IMR-90 (cell line): Measurements from ENCODE around the gene GPX6. TPM values are rescaled to one million over a fixed set of nuclear protein-coding genes. Genes with fewer than 3 reads are reported as not detected.

Source experiments
- ATAC-seq: fragments of 200-7000 bp; cut with Tn5 transposase; 2 replicates; pipeline ENCODE4 v1.9.1; 2020; ENCODE audit warnings: low read depth, mild to moderate bottlenecking, moderate library complexity
- BruUV-seq: library from RNA; stranded (reverse); fragments of 400-500 nt; replicated peaks from 2 replicates; lab custom pipeline; 2021; lab: Mats Ljungman, UMichigan
- CTCF ChIA-PET: fragments of 300-600 bp; formaldehyde crosslinking; extraction: SDS; loops from one replicate; lab custom pipeline; 2021; ENCODE audit warnings: antibody characterized with exemption; lab: Yijun Ruan, JAX
- POLR2A ChIA-PET: fragments of 300-600 bp; sonication (Branson Sonifier 250); formaldehyde crosslinking; loops from one replicate; lab custom pipeline; 2022; ENCODE audit warnings: antibody characterized with exemption; ENCODE audit not compliant: unreplicated experiment; lab: Charles Lee
- DNase-seq: peaks from one replicate; pipeline ENCODE4 v3.0.0; 2013
- H2AFZ ChIP-seq: replicated peaks from 2 replicates; pipeline ENCODE3; 2013; ENCODE audit warnings: low read length, mild to moderate bottlenecking; ENCODE audit not compliant: poor library complexity
- H2AK5ac ChIP-seq: 2 replicates; pipeline ENCODE4 v1.6.1; 2013; ENCODE audit warnings: low read depth, low read length, inconsistent platforms
- H2AK9ac ChIP-seq: replicated peaks from 2 replicates; pipeline ENCODE3; 2013; ENCODE audit warnings: mild to moderate bottlenecking, low read depth, low read length, moderate library complexity; ENCODE audit not compliant: poor library complexity
- H2BK120ac ChIP-seq: 2 replicates; pipeline ENCODE4 v1.6.1; 2013; ENCODE audit warnings: low read depth, low read length, inconsistent platforms
- H2BK15ac ChIP-seq: 3 replicates; pipeline ENCODE4 v1.6.1; 2013; ENCODE audit warnings: low read depth, low read length, inconsistent platforms
- H2BK20ac ChIP-seq: 2 replicates; pipeline ENCODE4 v1.6.1; 2013; ENCODE audit warnings: low read depth, mild to moderate bottlenecking, inconsistent platforms, low read length, moderate library complexity
- H2BK5ac ChIP-seq: 2 replicates; pipeline ENCODE4 v1.6.1; 2013; ENCODE audit warnings: mild to moderate bottlenecking, low read depth, low read length, inconsistent platforms; ENCODE audit not compliant: poor library complexity, severe bottlenecking
- H3K14ac ChIP-seq: replicated peaks from 2 replicates; pipeline ENCODE4 v1.6.1; 2013; ENCODE audit warnings: low read depth, low read length, inconsistent platforms
- H3K18ac ChIP-seq: 2 replicates; pipeline ENCODE4 v1.6.1; 2013; ENCODE audit warnings: low read depth, low read length, control low read depth
- H3K23ac ChIP-seq: 2 replicates; pipeline ENCODE4 v1.6.1; 2013; ENCODE audit warnings: low read depth, low read length, inconsistent platforms
- H3K27ac ChIP-seq: 2 replicates; pipeline ENCODE4 v1.5.1; 2013; ENCODE audit warnings: mild to moderate bottlenecking, control low read depth, low read length; ENCODE audit not compliant: insufficient read depth
- H3K27me3 ChIP-seq: 2 replicates; pipeline ENCODE4 v1.6.1; 2013; ENCODE audit warnings: low read length; ENCODE audit not compliant: control insufficient read depth, insufficient read depth
- H3K36me3 ChIP-seq: 2 replicates; pipeline ENCODE4 v1.6.1; 2013; ENCODE audit warnings: low read length, mixed read lengths; ENCODE audit not compliant: control insufficient read depth, insufficient read depth
- H3K4ac ChIP-seq: 2 replicates; pipeline ENCODE4 v1.6.1; 2013; ENCODE audit warnings: low read depth, low read length, inconsistent platforms
- H3K4me1 ChIP-seq: 2 replicates; pipeline ENCODE4 v1.6.1; 2013; ENCODE audit warnings: low read length, mixed read lengths; ENCODE audit not compliant: control insufficient read depth, insufficient read depth
- H3K4me2 ChIP-seq: 2 replicates; pipeline ENCODE4 v1.6.1; 2013; ENCODE audit warnings: low read depth, mild to moderate bottlenecking, control low read depth, low read length, moderate library complexity
- H3K4me3 ChIP-seq: 2 replicates; pipeline ENCODE4 v1.5.1; 2013; ENCODE audit warnings: low read depth, mild to moderate bottlenecking, control low read depth, low read length, moderate library complexity; ENCODE audit not compliant: insufficient read depth
- H3K56ac ChIP-seq: 2 replicates; pipeline ENCODE4 v1.6.1; 2013; ENCODE audit warnings: low read length, inconsistent platforms; ENCODE audit not compliant: insufficient read depth; ENCODE audit errors: extremely low read depth
- H3K79me1 ChIP-seq, 2 experiments: 2 replicates each; pipeline ENCODE4 v1.6.1; 2013; ENCODE audit warnings: low read length in 2 of 2, inconsistent platforms in 1 of 2, low read depth in 1 of 2
- H3K9ac ChIP-seq: 2 replicates; pipeline ENCODE4 v1.6.1; 2013; ENCODE audit warnings: low read depth, low read length, control low read depth
- H3K9me1 ChIP-seq: 2 replicates; pipeline ENCODE4 v1.6.1; 2013; ENCODE audit warnings: low read length, inconsistent platforms; ENCODE audit not compliant: insufficient read depth
- H3K9me3 ChIP-seq: 2 replicates; pipeline ENCODE4 v1.6.1; 2013; ENCODE audit warnings: low read length; ENCODE audit not compliant: control insufficient read depth, insufficient read depth
- H4K20me1 ChIP-seq: 2 replicates; pipeline ENCODE4 v1.6.1; 2013; ENCODE audit warnings: low read length, inconsistent platforms; ENCODE audit not compliant: insufficient read depth
- H4K5ac ChIP-seq: 2 replicates; pipeline ENCODE4 v1.6.1; 2013; ENCODE audit warnings: mild to moderate bottlenecking, low read depth, low read length, control low read depth
- H4K8ac ChIP-seq, 2 experiments: 2 replicates each; pipeline ENCODE4 v1.6.1; 2013; ENCODE audit warnings: low read depth in 2 of 2, low read length in 2 of 2, control low read depth in 1 of 2, inconsistent platforms in 1 of 2
- H4K91ac ChIP-seq: 2 replicates; pipeline ENCODE4 v1.6.1; 2013; ENCODE audit warnings: low read depth, low read length, inconsistent platforms; ENCODE audit not compliant: insufficient read depth
- CHD1 ChIP-seq: IDR thresholded peaks from 2 replicates; pipeline ENCODE4 v1.6.1; 2012; ENCODE audit warnings: low read depth, low read length, improper control_type of control experiment
- FOS ChIP-seq: fragments of 150-350 bp; IDR thresholded peaks from 2 replicates; pipeline ENCODE4 v1.6.1; 2016; ENCODE audit warnings: low read depth, low read length
- MAFK ChIP-seq: IDR thresholded peaks from 2 replicates; pipeline ENCODE4 v1.6.1; 2012; ENCODE audit warnings: low read depth, low read length, improper control_type of control experiment
- MAZ ChIP-seq: IDR thresholded peaks from 2 replicates; pipeline ENCODE4 v1.6.1; 2012; ENCODE audit warnings: low read depth, mild to moderate bottlenecking, low read length, improper control_type of control experiment, moderate library complexity, borderline replicate concordance
- RCOR1 ChIP-seq: IDR thresholded peaks from 2 replicates; pipeline ENCODE4 v1.6.1; 2012; ENCODE audit warnings: mild to moderate bottlenecking, low read length, improper control_type of control experiment; ENCODE audit not compliant: insufficient replicate concordance
- RFX5 ChIP-seq: IDR thresholded peaks from 2 replicates; pipeline ENCODE4 v1.8.0; 2012; ENCODE audit warnings: low read depth, mild to moderate bottlenecking, low read length, moderate library complexity
- WGBS, 2 experiments: methylation state at CpG; one replicate each; pipeline versions ENCODE4 v1.1.5 to v1.1.7; 2013; ENCODE audit warnings: missing lambda C conversion rate in 2 of 2; ENCODE audit not compliant: insufficient read length in 1 of 2; ENCODE audit errors: extremely low coverage in 2 of 2; 5-methylcytosine and 5-hydroxymethylcytosine counted together
- dilution Hi-C: fragments of 300-500 bp; cut with HindIII; formaldehyde crosslinking; loops from one replicate; pipeline ENCODE4 v1.14.3; 2018; ENCODE audit warnings: low sequenced_read_pairs; ENCODE audit not compliant: unreplicated experiment
- in situ Hi-C: fragments of 300-500 bp; cut with MboI; formaldehyde crosslinking; loops from 3 replicates; pipeline ENCODE4 v1.14.3; 2019; ENCODE audit warnings: low sequenced_read_pairs, inconsistent platforms, mixed read lengths
- intact Hi-C: fragments of 100-400 bp; cut with micrococcal nuclease; formaldehyde crosslinking; loops from 2 replicates; pipeline ENCODE4 v1.10.0; 2022
- polyA plus RNA-seq, 3 experiments: library from polyadenylated mRNA; depleted of rRNA; stranded (reverse); fragments of >200 nt; gene quantifications; 2 replicates each; pipeline ENCODE4 v1.2.3, GENCODE V29; 2012; ENCODE audit warnings: low replicate concordance in 1 of 3
- total RNA-seq: library from RNA; depleted of rRNA; stranded (reverse); fragments of >200 nt; gene quantifications from 2 replicates; pipeline ENCODE4 v1.2.3, GENCODE V29; 2012

Gene GPX6
- total and polyA plus RNA-seq, 2 of the 4 experiments (the other 2 are of a cell fraction): not detected

- POLR2A ChIA-PET: no interaction called here
- CTCF ChIA-PET: no interaction called here
- DNase-seq: no peak
These were observed 10.0 kb upstream of the GPX6 start, which contains the start of gene GPX5 for GRCh38 chr6:28525496-28526039. Gene GPX5, plus strand, starts transcription at chr6:28525881. Its CDS starts 133 bp downstream, at chr6:28526014.

More at GRCh38 chr6:28525496-28526039, 10.0 kb upstream of the GPX6 start, which contains the start of gene GPX5:
- Histone ChIP-seq H2BK120ac (no peak within 1 kb of the TSS), H3K4me2 (no peak within 1 kb of the TSS), H4K91ac (no peak within 1 kb of the TSS), H3K18ac (no peak within 1 kb of the TSS), H4K8ac (no peak within 1 kb of the TSS), H3K23ac (no peak within 1 kb of the TSS), H2AK9ac (no peak within 1 kb of the TSS), H3K9me1 (no peaks in the 10 kb centered on the region), H3K14ac (no peak within 1 kb of the TSS), H3K4ac (no peak within 1 kb of the TSS), H3K4me1 (no peaks in the 10 kb centered on the region), H4K20me1 (no peaks in the 10 kb centered on the region), H3K79me1 (no peaks in the 10 kb centered on the region), H2BK15ac (no peak within 1 kb of the TSS), H3K4me3 (no peak within 1 kb of the TSS), H2AFZ (no peak within 1 kb of the TSS), H3K27ac (no peak within 1 kb of the TSS), H3K27me3 (no peaks in the 10 kb centered on the region; the same call in 1 of the 2 replicates), H2BK5ac (no peak within 1 kb of the TSS), H3K9ac (no peak within 1 kb of the TSS), H2AK5ac (no peak within 1 kb of the TSS), H4K5ac (no peak within 1 kb of the TSS), H3K36me3 (no peaks in the 10 kb centered on the region), H3K9me3 (no peaks in the 10 kb centered on the region), H2BK20ac (no peak within 1 kb of the TSS), H3K56ac (no peak within 1 kb of the TSS)
- TF ChIP-seq RCOR1 (no peak), MAZ (no peak), FOS (no peak), MAFK (no peak), RFX5 (no peak), CHD1 (no peak)
- no peak for ATAC-seq
- dilution Hi-C loops (no loop called here), intact Hi-C loops (no loop called here), in situ Hi-C loops (no loop called here)
- no CpG with 5 or more reads among the region's 10 CpGs for WGBS, 2 experiments
- BruUV-seq: no TSS peak
